WTC11 (cell line): ENCODE measurements around the gene RPE. TPM values are rescaled to one million over a fixed set of nuclear protein-coding genes. Genes with fewer than 3 reads are reported as not detected.

Experiments
- ATAC-seq: fragments of 200-7000 bp; cut with Tn5 transposase; 2 replicates; pipeline ENCODE4 v1.10.0; 2021; ENCODE audit warnings: mild to moderate bottlenecking, moderate library complexity
- Bru-seq: library from RNA; stranded (reverse); fragments of 400-500 nt; gene quantifications from one replicate; lab custom pipeline; 2021; lab: Mats Ljungman, UMichigan
- CTCF ChIA-PET: fragments of 300-600 bp; sonication (Branson Sonifier 250); formaldehyde crosslinking; loops from one replicate; lab custom pipeline; 2021; ENCODE audit warnings: antibody characterized with exemption; lab: Charles Lee
- POLR2A ChIA-PET: fragments of 350-600 bp; sonication (Branson Sonifier 250); formaldehyde crosslinking; loops from one replicate; lab custom pipeline; 2021; ENCODE audit warnings: antibody characterized with exemption; lab: Charles Lee
- DNase-seq: peaks from one replicate; pipeline ENCODE4 v3.0.0; 2021; ENCODE audit warnings: low spot score
- H3K27ac Mint-ChIP-seq: 2 replicates; pipeline ENCODE4 v1.8.0; 2021; ENCODE audit warnings: mixed read lengths
- H3K27me3 Mint-ChIP-seq: 2 replicates; pipeline ENCODE4 v1.8.0; 2021; ENCODE audit warnings: low read depth, mild to moderate bottlenecking, moderate library complexity, mixed read lengths
- H3K36me3 Mint-ChIP-seq: 2 replicates; pipeline ENCODE4 v1.8.0; 2021; ENCODE audit warnings: mixed read lengths
- H3K4me1 Mint-ChIP-seq: 2 replicates; pipeline ENCODE4 v1.8.0; 2022; ENCODE audit warnings: mixed read lengths
- H3K4me3 Mint-ChIP-seq: 2 replicates; pipeline ENCODE4 v1.8.0; 2021; ENCODE audit warnings: mild to moderate bottlenecking, moderate library complexity, mixed read lengths
- H3K9me3 Mint-ChIP-seq: 2 replicates; pipeline ENCODE4 v1.8.0; 2021; ENCODE audit warnings: mixed read lengths
- CBFB ChIP-seq: sonication (generic); formaldehyde crosslinking; IDR thresholded peaks from 2 replicates; pipeline ENCODE4 v1.8.1; 2022; ENCODE audit warnings: mild to moderate bottlenecking, low read depth, missing genetic modification reagents
- CREM ChIP-seq: sonication (generic); formaldehyde crosslinking; IDR thresholded peaks from 2 replicates; pipeline ENCODE4 v1.8.1; 2022; ENCODE audit warnings: mild to moderate bottlenecking, missing genetic modification reagents, moderate library complexity
- E2F1 ChIP-seq: sonication (generic); formaldehyde crosslinking; IDR thresholded peaks from 2 replicates; pipeline ENCODE4 v1.8.0; 2022; ENCODE audit warnings: mild to moderate bottlenecking, missing genetic modification reagents
- E2F5 ChIP-seq: sonication (generic); formaldehyde crosslinking; IDR thresholded peaks from 2 replicates; pipeline ENCODE4 v1.8.1; 2022; ENCODE audit warnings: mild to moderate bottlenecking, moderate library complexity, missing genetic modification reagents
- ETV6 ChIP-seq: sonication (generic); formaldehyde crosslinking; IDR thresholded peaks from 2 replicates; pipeline ENCODE4 v1.8.1; 2022; ENCODE audit warnings: mild to moderate bottlenecking, missing genetic modification reagents
- FOXK1 ChIP-seq: sonication (generic); formaldehyde crosslinking; IDR thresholded peaks from 2 replicates; pipeline ENCODE4 v1.8.0; 2022; ENCODE audit warnings: mild to moderate bottlenecking, moderate library complexity, missing genetic modification reagents
- KAT7 ChIP-seq: sonication (generic); formaldehyde crosslinking; IDR thresholded peaks from 2 replicates; pipeline ENCODE4 v1.8.1; 2023; ENCODE audit warnings: missing genetic modification reagents, mild to moderate bottlenecking, borderline replicate concordance
- NFYB ChIP-seq: sonication (generic); formaldehyde crosslinking; conservative IDR thresholded peaks from 2 replicates; pipeline ENCODE4 v1.8.0; 2022; ENCODE audit warnings: low read depth, missing genetic modification reagents
- SMAD3 ChIP-seq: sonication (generic); formaldehyde crosslinking; IDR thresholded peaks from 2 replicates; pipeline ENCODE4 v1.8.0; 2022; ENCODE audit warnings: missing genetic modification reagents, mild to moderate bottlenecking, borderline replicate concordance
- SP1 ChIP-seq: sonication (generic); formaldehyde crosslinking; conservative IDR thresholded peaks from 2 replicates; pipeline ENCODE4 v1.8.1; 2022; ENCODE audit warnings: missing genetic modification reagents
- TEAD4 ChIP-seq: sonication (generic); formaldehyde crosslinking; IDR thresholded peaks from 2 replicates; pipeline ENCODE4 v1.8.0; 2022; ENCODE audit warnings: mild to moderate bottlenecking, missing genetic modification reagents
- USF1 ChIP-seq: sonication (generic); formaldehyde crosslinking; IDR thresholded peaks from 2 replicates; pipeline ENCODE4 v1.8.0; 2022; ENCODE audit warnings: mild to moderate bottlenecking, missing genetic modification reagents
- ZNF219 ChIP-seq: sonication (generic); formaldehyde crosslinking; IDR thresholded peaks from 2 replicates; pipeline ENCODE4 v1.8.0; 2023; ENCODE audit warnings: missing genetic modification reagents, mild to moderate bottlenecking, borderline replicate concordance
- long read RNA-seq, 3 experiments: library from RNA in 1 of 3; library from capped mRNA in 1 of 3; library from polyadenylated mRNA in 1 of 3; unstranded in 2 of 3; stranded (forward) in 1 of 3; transcript quantifications; one replicate each; pipeline ENCODE4 v2.0.0, GENCODE V29; 2021
- total RNA-seq: library from RNA; stranded (reverse); gene quantifications from 3 replicates; pipeline ENCODE4 v1.2.3, GENCODE V29; 2021
- TF ChIP-seq, protein P1 (sequence below): sonication (generic); formaldehyde crosslinking; IDR thresholded peaks from 2 replicates; pipeline ENCODE4 v1.8.0; 2023; ENCODE audit warnings: missing genetic modification reagents, mild to moderate bottlenecking, borderline replicate concordance
- TF ChIP-seq, protein P2 (sequence below): sonication (generic); formaldehyde crosslinking; IDR thresholded peaks from 2 replicates; pipeline ENCODE4 v1.8.1; 2023; ENCODE audit warnings: mild to moderate bottlenecking, missing genetic modification reagents, borderline replicate concordance
- TF ChIP-seq, protein P3 (sequence below): fragments of 250-450 bp; sonication (Bioruptor Pico); IDR thresholded peaks from 2 replicates; pipeline ENCODE4 v1.9.0; 2021; ENCODE audit warnings: mild to moderate bottlenecking
- TF ChIP-seq, protein P4 (sequence below): sonication (generic); formaldehyde crosslinking; IDR thresholded peaks from 2 replicates; pipeline ENCODE4 v1.8.1; 2023; ENCODE audit warnings: mild to moderate bottlenecking, missing genetic modification reagents

RPE gene
- 61.3 to 66.5 TPM (median 63.9 TPM) in 3 replicates for total RNA-seq
- Bru-seq, nascent RNA: percentile 98 among the genes with signal in this experiment
- long read RNA-seq, experiment 1, transcript RPE-202 (6 exons, 2,569 nt): major isoform, 200 of 303 reads
- long read RNA-seq, experiment 1, transcript RPE-208 (7 exons, 1,128 nt): minor isoform, 14 of 303 reads
- long read RNA-seq, experiment 1, transcript RPE-210 (5 exons, 796 nt): minor isoform, 22 of 303 reads
- long read RNA-seq, experiment 1, transcript RPE-205 (7 exons, 925 nt): minor isoform, 6 of 303 reads
- long read RNA-seq, experiment 1, partial matches to known transcripts: 13 of 303 reads
- long read RNA-seq, experiment 1, other reads (novel, unspliced or antisense): 38 of 303 reads
- long read RNA-seq, experiment 2, transcript RPE-202 (6 exons, 2,569 nt): major isoform, 28 of 69 reads
- long read RNA-seq, experiment 2, partial matches to known transcripts: 17 of 69 reads
- long read RNA-seq, experiment 2, other reads (novel, unspliced or antisense): 17 of 69 reads
- long read RNA-seq, experiment 3, transcript RPE-210 (5 exons, 796 nt): minor isoform, 22 of 147 reads
- long read RNA-seq, experiment 3, transcript RPE-202 (6 exons, 2,569 nt): major isoform, 102 of 147 reads
- long read RNA-seq, experiment 3, partial matches to known transcripts: 2 of 147 reads
- long read RNA-seq, experiment 3, other reads (novel, unspliced or antisense): 13 of 147 reads

DNA sequence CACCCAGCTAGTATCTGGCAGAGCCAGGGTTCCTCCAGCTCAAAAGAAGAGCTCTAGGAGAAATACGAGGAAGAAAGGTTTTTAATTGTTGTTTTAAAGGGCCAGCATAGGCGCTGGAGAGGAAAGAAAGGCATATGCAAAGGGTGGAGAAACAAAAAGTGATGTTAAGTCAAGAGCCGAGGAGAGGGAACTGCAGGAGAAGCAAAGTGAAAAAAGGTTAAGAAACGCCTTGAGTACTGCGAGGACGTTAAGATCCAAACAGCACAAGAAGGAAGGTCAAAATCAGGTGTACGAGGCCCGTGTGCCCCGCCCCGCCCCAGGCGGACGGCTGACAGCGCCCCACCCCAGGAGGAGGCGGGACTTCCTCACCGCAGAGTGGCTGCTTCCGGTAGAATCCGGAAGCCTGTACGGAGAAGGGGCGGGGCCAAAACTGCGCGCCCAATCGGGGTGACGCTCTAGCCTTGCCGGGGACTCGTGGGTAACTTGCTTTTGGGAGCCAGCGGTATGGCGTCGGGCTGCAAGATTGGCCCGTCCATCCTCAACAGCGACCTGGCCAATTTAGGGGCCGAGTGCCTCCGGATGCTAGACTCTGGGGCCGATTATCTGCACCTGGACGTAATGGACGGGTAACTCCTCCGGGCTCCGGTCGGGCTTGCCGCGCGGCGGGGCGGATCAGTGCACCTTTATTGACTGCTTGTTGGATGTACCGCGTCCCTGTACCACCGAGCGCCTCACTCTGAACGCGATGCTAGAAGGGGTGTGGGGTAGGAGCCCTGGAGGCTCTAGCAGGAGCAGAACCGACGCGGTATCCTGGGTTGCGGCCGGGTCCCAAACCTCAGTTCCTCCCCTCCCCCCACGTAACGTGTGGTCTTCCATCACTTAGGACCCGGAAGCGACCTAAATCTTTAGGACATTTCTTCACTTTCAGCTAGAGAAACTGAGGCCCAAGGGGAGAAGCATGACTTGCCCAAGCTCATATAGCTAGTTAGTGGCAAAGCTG, at the start of gene RPE:
TSS of gene RPE (plus strand) at position 481 of the 1,000 bp plus-strand sequence. CDS start at position 505, 24 bp downstream.
- POLR2A ChIA-PET: interaction anchor here (0.7 to 0.9 kb wide), 2 partner anchors 144 to 169 kb away, joined by 3 read pairs; partner anchors contain the start of gene KANSL1L
- Mint-ChIP-seq H3K27ac (peak within 1 kb of the TSS; percentile 94), H3K36me3 (peaks cover 6% of the 10 kb centered on the region), H3K9me3 (peaks cover 8% of the 10 kb centered on the region; the same call in 1 of the 2 replicates), H3K27me3 (peaks cover 11% of the 10 kb centered on the region), H3K4me3 (peak within 1 kb of the TSS; percentile 98), H3K4me1 (peaks cover 25% of the 10 kb centered on the region)
- DNase-seq (peak; percentile 97), ATAC-seq (peak; percentile 99)
- CTCF ChIA-PET: interaction anchor here (1.0 kb wide), 1 partner anchor 196 kb away, joined by 5 read pairs; no protein-coding TSS in a partner anchor
- TF ChIP-seq TEAD4 (CRISPR knock-in tag) (0 out of 2 replicates have a peak, but pooled peaks have one; percentile 11), ETV6 (CRISPR knock-in tag) (peak; percentile 51; the same call in 1 of the 2 replicates), SMAD3 (peak; percentile 32; the same call in 1 of the 2 replicates), E2F1 (CRISPR knock-in tag) (peak; percentile 63; the same call in 1 of the 2 replicates), USF1 (CRISPR knock-in tag) (no peak; the same call in 1 of the 2 replicates), E2F5 (CRISPR knock-in tag) (0 out of 2 replicates have a peak, but pooled peaks have one; percentile 42), SP1 (peak; percentile 80), FOXK1 (CRISPR knock-in tag) (peak; percentile 30; the same call in 1 of the 2 replicates), NFYB (CRISPR knock-in tag) (0 out of 2 replicates have a peak, but pooled peaks have one; percentile 22), KAT7 (CRISPR knock-in tag) (0 out of 2 replicates have a peak, but pooled peaks have one; percentile 35), CREM (CRISPR knock-in tag) (0 out of 2 replicates have a peak, but pooled peaks have one; percentile 38), ZNF219 (CRISPR knock-in tag) (no peak), CBFB (CRISPR knock-in tag) (0 out of 2 replicates have a peak, but pooled peaks have one; percentile 62)
- TF ChIP-seq, protein P1, sequence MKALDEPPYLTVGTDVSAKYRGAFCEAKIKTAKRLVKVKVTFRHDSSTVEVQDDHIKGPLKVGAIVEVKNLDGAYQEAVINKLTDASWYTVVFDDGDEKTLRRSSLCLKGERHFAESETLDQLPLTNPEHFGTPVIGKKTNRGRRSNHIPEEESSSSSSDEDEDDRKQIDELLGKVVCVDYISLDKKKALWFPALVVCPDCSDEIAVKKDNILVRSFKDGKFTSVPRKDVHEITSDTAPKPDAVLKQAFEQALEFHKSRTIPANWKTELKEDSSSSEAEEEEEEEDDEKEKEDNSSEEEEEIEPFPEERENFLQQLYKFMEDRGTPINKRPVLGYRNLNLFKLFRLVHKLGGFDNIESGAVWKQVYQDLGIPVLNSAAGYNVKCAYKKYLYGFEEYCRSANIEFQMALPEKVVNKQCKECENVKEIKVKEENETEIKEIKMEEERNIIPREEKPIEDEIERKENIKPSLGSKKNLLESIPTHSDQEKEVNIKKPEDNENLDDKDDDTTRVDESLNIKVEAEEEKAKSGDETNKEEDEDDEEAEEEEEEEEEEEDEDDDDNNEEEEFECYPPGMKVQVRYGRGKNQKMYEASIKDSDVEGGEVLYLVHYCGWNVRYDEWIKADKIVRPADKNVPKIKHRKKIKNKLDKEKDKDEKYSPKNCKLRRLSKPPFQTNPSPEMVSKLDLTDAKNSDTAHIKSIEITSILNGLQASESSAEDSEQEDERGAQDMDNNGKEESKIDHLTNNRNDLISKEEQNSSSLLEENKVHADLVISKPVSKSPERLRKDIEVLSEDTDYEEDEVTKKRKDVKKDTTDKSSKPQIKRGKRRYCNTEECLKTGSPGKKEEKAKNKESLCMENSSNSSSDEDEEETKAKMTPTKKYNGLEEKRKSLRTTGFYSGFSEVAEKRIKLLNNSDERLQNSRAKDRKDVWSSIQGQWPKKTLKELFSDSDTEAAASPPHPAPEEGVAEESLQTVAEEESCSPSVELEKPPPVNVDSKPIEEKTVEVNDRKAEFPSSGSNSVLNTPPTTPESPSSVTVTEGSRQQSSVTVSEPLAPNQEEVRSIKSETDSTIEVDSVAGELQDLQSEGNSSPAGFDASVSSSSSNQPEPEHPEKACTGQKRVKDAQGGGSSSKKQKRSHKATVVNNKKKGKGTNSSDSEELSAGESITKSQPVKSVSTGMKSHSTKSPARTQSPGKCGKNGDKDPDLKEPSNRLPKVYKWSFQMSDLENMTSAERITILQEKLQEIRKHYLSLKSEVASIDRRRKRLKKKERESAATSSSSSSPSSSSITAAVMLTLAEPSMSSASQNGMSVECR (CRISPR knock-in tag): peak; percentile 72; the same call in 1 of the 2 replicates
- TF ChIP-seq, protein P2, sequence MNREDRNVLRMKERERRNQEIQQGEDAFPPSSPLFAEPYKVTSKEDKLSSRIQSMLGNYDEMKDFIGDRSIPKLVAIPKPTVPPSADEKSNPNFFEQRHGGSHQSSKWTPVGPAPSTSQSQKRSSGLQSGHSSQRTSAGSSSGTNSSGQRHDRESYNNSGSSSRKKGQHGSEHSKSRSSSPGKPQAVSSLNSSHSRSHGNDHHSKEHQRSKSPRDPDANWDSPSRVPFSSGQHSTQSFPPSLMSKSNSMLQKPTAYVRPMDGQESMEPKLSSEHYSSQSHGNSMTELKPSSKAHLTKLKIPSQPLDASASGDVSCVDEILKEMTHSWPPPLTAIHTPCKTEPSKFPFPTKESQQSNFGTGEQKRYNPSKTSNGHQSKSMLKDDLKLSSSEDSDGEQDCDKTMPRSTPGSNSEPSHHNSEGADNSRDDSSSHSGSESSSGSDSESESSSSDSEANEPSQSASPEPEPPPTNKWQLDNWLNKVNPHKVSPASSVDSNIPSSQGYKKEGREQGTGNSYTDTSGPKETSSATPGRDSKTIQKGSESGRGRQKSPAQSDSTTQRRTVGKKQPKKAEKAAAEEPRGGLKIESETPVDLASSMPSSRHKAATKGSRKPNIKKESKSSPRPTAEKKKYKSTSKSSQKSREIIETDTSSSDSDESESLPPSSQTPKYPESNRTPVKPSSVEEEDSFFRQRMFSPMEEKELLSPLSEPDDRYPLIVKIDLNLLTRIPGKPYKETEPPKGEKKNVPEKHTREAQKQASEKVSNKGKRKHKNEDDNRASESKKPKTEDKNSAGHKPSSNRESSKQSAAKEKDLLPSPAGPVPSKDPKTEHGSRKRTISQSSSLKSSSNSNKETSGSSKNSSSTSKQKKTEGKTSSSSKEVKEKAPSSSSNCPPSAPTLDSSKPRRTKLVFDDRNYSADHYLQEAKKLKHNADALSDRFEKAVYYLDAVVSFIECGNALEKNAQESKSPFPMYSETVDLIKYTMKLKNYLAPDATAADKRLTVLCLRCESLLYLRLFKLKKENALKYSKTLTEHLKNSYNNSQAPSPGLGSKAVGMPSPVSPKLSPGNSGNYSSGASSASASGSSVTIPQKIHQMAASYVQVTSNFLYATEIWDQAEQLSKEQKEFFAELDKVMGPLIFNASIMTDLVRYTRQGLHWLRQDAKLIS (CRISPR knock-in tag): no peak
- TF ChIP-seq, protein P3, sequence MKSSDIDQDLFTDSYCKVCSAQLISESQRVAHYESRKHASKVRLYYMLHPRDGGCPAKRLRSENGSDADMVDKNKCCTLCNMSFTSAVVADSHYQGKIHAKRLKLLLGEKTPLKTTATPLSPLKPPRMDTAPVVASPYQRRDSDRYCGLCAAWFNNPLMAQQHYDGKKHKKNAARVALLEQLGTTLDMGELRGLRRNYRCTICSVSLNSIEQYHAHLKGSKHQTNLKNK (CRISPR knock-in tag): no peak
- TF ChIP-seq, protein P4, sequence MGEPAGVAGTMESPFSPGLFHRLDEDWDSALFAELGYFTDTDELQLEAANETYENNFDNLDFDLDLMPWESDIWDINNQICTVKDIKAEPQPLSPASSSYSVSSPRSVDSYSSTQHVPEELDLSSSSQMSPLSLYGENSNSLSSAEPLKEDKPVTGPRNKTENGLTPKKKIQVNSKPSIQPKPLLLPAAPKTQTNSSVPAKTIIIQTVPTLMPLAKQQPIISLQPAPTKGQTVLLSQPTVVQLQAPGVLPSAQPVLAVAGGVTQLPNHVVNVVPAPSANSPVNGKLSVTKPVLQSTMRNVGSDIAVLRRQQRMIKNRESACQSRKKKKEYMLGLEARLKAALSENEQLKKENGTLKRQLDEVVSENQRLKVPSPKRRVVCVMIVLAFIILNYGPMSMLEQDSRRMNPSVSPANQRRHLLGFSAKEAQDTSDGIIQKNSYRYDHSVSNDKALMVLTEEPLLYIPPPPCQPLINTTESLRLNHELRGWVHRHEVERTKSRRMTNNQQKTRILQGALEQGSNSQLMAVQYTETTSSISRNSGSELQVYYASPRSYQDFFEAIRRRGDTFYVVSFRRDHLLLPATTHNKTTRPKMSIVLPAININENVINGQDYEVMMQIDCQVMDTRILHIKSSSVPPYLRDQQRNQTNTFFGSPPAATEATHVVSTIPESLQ (CRISPR knock-in tag): no peak
